NCI-H748 treated with DMSO at 0.1 percent for 48 hours (cell line): ENCODE results near the gene ADCY6.

Experiments
- DNase-seq: peaks from one replicate; lab custom pipeline; 2025; lab: John Stamatoyannopoulos, UW

Gene ADCY6

DNA sequence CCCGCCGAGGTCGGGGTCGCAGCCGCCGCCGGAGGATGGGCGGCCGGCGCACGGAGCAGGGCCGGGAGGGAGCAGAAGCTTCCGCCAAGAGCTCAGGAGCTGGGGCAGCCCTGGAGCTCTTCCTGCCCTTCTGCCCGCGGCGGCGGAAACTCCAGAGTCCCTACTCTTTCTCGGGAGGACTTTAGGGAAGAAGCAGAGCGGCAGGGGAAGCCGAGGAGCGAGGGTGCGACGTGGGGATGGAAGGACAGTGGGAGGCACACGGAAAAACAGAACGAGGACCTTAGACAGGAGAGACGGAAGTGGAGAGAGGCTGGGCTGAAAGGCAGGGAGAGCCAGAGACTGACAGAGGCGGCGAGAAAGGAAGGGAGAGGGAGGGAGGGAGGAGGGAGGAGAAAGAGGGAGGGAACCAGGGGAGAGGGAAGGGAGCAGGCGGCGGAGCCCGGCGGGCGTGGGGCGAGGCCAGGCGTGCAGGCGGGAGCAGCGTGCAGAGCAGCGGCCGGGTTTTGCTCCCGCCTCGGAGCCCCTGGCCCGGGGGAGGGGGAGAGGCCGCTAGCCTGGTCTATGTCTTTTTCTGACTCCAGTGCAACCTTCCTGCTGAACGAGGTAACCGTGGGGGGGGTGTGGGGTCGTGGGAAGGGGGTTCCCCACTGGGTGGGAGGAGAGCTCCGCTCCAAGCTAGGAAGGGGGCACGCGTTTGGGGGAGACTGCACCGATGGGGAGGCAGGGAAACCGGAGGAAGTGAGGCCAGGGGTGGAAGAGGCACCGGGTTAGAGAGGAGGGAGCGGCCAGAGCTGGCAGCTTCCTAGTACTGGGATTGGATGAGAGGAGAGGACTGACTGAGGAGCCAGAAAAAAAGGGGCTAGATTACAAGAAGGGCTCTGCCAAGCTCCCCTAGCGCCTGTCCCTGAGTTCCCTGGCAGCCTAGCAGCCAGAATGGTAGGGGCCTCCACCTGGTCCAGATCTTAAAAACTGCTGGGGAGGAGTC, 26.5 kb upstream of the ADCY6 start:
- peak; percentile 64 for DNase-seq

GRCh38 chr12:48814262-48815125, 25.6 kb upstream of the ADCY6 start:
- DNase-seq: peak; percentile 37

DNA sequence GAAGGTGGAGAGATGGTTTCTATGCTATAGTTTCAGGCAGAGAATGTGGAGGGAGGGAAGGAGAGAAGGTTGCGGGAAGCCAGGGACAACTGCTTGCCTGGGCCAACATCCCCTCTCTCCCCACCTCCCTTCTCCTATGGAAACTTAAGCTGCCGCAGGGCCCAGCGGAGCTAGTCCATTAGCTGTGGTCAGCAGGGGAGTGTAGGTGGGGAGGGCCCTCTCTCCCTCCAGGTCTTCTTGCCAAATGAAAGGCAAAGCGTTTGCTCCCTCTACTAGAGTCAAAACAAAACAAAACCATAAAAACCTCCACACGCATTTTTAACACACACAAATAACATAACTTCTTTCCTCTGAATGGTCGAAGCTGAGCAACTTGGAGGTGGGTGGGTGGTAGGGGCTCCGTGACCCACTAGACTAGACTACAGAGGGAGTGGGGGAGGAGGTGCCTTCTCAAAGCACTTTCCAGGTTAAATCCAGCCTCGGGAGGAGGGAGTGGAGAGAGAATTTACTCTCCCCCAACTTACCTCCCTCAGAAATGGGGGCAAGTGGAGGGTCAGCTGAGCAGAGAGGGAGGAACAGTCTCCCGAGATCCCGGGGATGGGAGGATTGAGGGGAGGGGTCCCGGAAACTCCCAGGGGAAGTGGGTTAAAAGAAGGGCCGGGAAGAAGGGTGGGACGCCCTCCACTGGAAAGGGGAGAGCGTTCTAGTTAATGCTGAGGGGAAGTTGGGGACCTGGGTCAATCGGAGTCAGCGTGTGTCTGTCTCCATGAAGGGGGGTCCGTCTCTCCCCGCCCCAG, 24.8 kb upstream of the ADCY6 start:
- DNase-seq: no peak

- no peak for DNase-seq
These were observed 23.5 kb upstream of the ADCY6 start for GRCh38 chr12:48812389-48812788.

DNA sequence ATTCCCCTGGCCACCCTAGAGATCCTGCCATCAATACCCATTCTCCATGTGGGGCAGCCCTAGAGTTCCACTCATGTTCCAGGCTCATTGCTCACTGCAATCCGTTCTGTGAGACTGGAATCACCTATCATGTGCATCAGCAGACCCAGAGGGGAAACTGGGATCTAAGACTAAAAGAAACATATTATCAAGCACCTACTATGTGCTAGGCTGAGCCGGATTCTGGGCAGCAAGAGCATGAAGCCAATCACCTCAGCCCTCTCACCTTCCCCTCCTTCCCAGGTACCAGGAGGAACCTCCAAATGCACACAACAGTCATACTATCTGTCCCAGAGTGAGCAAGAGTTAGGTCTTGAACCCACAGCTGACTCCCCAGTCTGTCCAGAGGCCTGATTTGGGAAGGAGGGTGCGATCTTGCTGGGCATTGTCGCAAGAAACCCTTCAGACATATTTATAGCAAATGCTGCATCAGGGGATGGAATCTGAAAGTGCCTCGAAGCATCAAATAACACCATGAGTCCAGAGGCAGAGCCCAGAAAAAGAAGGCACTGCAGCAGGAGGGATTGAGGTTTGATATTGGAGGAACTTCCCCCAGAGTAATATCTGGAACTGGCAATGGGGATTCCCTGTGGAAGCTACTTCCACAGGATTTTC, 22.7 kb upstream of the ADCY6 start:
- DNase-seq: no peak

DNA sequence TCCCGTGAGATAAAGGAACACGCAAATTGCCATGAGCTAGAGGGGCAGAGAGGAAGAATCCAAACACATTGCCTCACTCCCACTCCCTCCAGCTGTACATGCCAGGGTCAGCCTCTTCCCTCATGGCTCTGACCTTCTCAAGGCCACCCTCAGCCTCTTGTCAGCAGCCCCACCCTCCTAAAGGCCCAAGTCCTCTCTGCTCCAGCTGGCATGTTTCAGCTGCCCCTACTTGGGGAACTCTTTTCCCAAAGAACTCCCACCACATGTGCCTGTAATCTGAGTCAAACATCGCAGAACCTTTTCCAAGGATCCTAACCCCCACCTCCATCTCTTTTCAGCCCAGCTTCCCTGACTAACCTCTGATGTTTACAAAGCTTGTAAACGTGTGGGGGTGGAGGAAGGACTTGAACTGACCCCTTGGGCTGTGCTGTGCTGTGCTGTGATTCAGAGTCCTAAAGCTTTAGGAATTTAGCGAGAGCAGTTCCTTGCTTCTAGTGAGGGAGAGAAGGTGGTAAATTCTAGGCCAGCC, 22.1 kb upstream of the ADCY6 start:
- no peak for DNase-seq

GRCh38 chr12:48807981-48808380, 19.1 kb upstream of the ADCY6 start:
- DNase-seq: no peak

GRCh38 chr12:48803675-48804074, 14.8 kb upstream of the ADCY6 start:
- no peak for DNase-seq

GRCh38 chr12:48800971-48801370, 12.1 kb upstream of the ADCY6 start:
- DNase-seq: no peak

GRCh38 chr12:48800457-48800856, 11.6 kb upstream of the ADCY6 start:
- DNase-seq: no peak

DNA sequence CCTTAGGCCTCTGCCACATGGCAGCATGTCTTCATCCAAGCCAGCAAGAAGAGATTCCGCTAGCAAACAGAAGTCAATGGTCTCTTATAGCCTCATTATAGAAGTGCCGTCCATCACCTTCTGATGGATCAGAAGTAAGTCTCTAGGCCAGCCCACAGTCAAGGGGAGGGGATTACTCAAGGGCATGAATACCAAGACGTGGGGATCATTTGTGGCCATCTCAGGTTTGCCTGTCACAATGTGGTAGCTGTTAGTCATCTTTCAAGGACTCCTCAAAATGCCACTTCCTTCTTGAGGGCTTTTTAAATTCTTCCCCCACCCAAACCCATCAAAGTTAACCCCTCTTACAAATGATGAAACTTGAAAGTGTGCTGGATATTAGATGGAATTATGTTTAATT, 8.1 kb upstream of the ADCY6 start:
- no peak for DNase-seq

- DNase-seq: peak; percentile 77
These were observed 6.9 kb upstream of the ADCY6 start for GRCh38 chr12:48795550-48796455.

DNA sequence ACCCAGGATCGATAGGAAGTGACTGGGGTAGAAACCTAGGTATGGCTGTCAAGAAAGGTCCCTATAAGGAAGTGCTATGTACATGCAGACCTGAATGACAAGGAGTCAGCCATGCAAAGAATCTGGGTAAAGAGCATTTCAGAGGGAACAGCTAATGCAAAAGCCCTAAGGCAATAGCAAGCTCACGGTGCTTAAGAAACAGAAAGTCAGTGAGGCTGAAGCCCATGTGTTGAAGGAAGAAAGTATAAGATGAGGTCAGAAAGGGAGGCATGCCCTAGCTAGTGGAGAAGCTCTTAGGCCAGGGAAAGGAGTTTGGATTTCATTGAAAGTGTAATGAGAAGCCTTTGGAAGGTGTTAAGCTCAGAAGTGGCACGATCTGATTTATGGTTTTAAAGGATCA, 6.0 kb upstream of the ADCY6 start:
- DNase-seq: no peak

GRCh38 chr12:48793696-48794095, 4.8 kb upstream of the ADCY6 start:
- DNase-seq: no peak

DNA sequence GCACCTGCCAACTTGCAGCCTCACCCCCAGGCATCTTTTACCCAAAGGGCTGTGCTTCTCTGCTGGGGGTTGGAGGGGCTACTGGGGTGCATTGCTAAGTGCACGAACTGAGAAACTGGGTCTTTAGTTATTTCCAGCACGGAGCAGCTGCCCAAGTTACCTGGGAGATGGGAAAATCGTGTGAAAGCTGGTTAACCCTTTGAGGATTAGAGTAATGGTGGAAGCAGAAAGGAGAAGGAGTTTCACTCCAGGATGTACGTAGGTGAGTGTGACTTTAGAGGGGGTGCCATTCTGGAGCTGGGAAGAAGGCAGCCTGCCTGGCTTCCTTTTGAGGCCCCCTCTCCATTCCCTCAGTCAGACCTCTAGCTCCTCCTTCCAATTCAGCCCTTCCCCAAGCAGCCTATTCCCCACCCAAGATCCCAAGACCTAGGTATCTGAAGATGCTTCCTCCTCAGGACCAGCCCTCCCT, 1.0 kb upstream of the ADCY6 start:
- DNase-seq: no peak

- no peak for DNase-seq
These were observed 400 bp downstream of the ADCY6 start for GRCh38 chr12:48788524-48788853.

GRCh38 chr12:48787791-48788523, 932 bp downstream of the ADCY6 start:
- DNase-seq: no peak

GRCh38 chr12:48786591-48787544, 2.0 kb downstream of the ADCY6 start:
- no peak for DNase-seq
